HepG2 (cell line): ENCODE measurements around the gene PPP1R13B. TPM values are rescaled to one million over a fixed set of nuclear protein-coding genes. Genes with fewer than 3 reads are reported as not detected.

Experiments
- EHMT2 ChIP-seq: fragments of 200-600 bp; sonication (generic); IDR thresholded peaks from 2 replicates; pipeline ENCODE4 v1.7.0; 2017; ENCODE audit warnings: antibody characterized with exemption, low read depth, low read length, borderline replicate concordance
- GLI4 ChIP-seq: sonication (generic); formaldehyde crosslinking; IDR thresholded peaks from 2 replicates; pipeline ENCODE4 v1.5.1; 2020; ENCODE audit warnings: missing genetic modification reagents, mild to moderate bottlenecking, moderate library complexity, borderline replicate concordance
- HNRNPL ChIP-seq: fragments of 200-400 bp; formaldehyde crosslinking; IDR thresholded peaks from 2 replicates; pipeline ENCODE4 v1.6.1; 2017; ENCODE audit warnings: mild to moderate bottlenecking, low read depth, low read length
- MAFG ChIP-seq: sonication (generic); formaldehyde crosslinking; IDR thresholded peaks from 2 replicates; pipeline ENCODE4 v1.5.1; 2020; ENCODE audit warnings: mild to moderate bottlenecking, missing genetic modification reagents
- NR2F1 ChIP-seq, 2 experiments: fragments of 450-650 bp in 1 of 2; formaldehyde crosslinking in 1 of 2; IDR thresholded peaks; 2 replicates each; pipeline versions ENCODE4 v1.5.0 to v1.6.1; 2016 to 2020; ENCODE audit warnings: mild to moderate bottlenecking in 1 of 2, missing compliant biosample characterization in 1 of 2, missing genetic modification reagents in 1 of 2, moderate library complexity in 1 of 2
- ONECUT2 ChIP-seq: sonication (generic); formaldehyde crosslinking; IDR thresholded peaks from 2 replicates; pipeline ENCODE4 v1.4.0; 2020; ENCODE audit warnings: missing genetic modification reagents
- SETDB1 ChIP-seq: sonication (generic); formaldehyde crosslinking; IDR thresholded peaks from 2 replicates; pipeline ENCODE4 v1.5.1; 2020; ENCODE audit warnings: missing genetic modification reagents, mild to moderate bottlenecking, borderline replicate concordance
- SPEN ChIP-seq: sonication (generic); formaldehyde crosslinking; IDR thresholded peaks from 2 replicates; pipeline ENCODE4 v1.5.1; 2020; ENCODE audit warnings: low read depth, mild to moderate bottlenecking, missing genetic modification reagents
- SRSF4 ChIP-seq: fragments of 200-400 bp; formaldehyde crosslinking; IDR thresholded peaks from one replicate; pipeline ENCODE4 v1.6.1; 2018; ENCODE audit warnings: mild to moderate bottlenecking, low read depth, low read length, moderate library complexity; ENCODE audit not compliant: poor library complexity, severe bottlenecking
- THAP7 ChIP-seq: sonication (generic); formaldehyde crosslinking; IDR thresholded peaks from 2 replicates; pipeline ENCODE4 v1.8.1; 2023; ENCODE audit warnings: mild to moderate bottlenecking, missing genetic modification reagents
- ZNF274 ChIP-seq: sonication (generic); formaldehyde crosslinking; IDR thresholded peaks from 2 replicates; pipeline ENCODE4 v1.5.1; 2020; ENCODE audit warnings: mild to moderate bottlenecking, missing genetic modification reagents
- ZNF280B ChIP-seq: sonication (generic); formaldehyde crosslinking; IDR thresholded peaks from 2 replicates; pipeline ENCODE4 v1.5.0; 2020; ENCODE audit warnings: missing genetic modification reagents, mild to moderate bottlenecking, borderline replicate concordance
- ZNF547 ChIP-seq: sonication (generic); formaldehyde crosslinking; IDR thresholded peaks from 2 replicates; pipeline ENCODE4 v1.5.1; 2020; ENCODE audit warnings: mild to moderate bottlenecking, missing genetic modification reagents
- ZNF557 ChIP-seq: sonication (generic); formaldehyde crosslinking; IDR thresholded peaks from 2 replicates; pipeline ENCODE4 v1.4.0; 2020; ENCODE audit warnings: missing genetic modification reagents
- ZNF749 ChIP-seq: sonication (generic); formaldehyde crosslinking; IDR thresholded peaks from 2 replicates; pipeline ENCODE4 v1.8.0; 2022; ENCODE audit warnings: mild to moderate bottlenecking, missing genetic modification reagents, moderate library complexity, borderline replicate concordance
- ZSCAN25 ChIP-seq: sonication (generic); formaldehyde crosslinking; IDR thresholded peaks from 2 replicates; pipeline ENCODE4 v1.8.0; 2022; ENCODE audit warnings: mild to moderate bottlenecking, missing genetic modification reagents
- polyA plus RNA-seq, 8 experiments: library from polyadenylated mRNA; depleted of rRNA in 3 of 8; stranded (reverse) in 7 of 8; unstranded in 1 of 8; fragments of >200 nt; fragmentation: Illumina TruSeq in 4 of 8; extraction: Trizol in 4 of 8; gene quantifications; 2 replicates each; pipeline versions ENCODE4 v1.2.1 to v1.2.3, GENCODE V29; 2011 to 2016; ENCODE audit warnings: low read depth in 4 of 8, missing spikeins in 1 of 8, mixed read lengths in 1 of 8; ENCODE audit not compliant: insufficient read depth in 1 of 8
- total RNA-seq, 5 experiments: library from RNA; depleted of rRNA; stranded (reverse); fragments of >200 nt; fragmentation: Illumina TruSeq; extraction: Trizol; gene quantifications; 2 replicates each; pipeline ENCODE4 v1.2.3, GENCODE V29; 2016; ENCODE audit warnings: low read depth in 1 of 5
- TF ChIP-seq, protein P1 (sequence below): sonication (generic); formaldehyde crosslinking; IDR thresholded peaks from 2 replicates; pipeline ENCODE4 v1.4.0; 2020; ENCODE audit warnings: missing genetic modification reagents
- TF ChIP-seq, protein P2 (sequence below): sonication (generic); formaldehyde crosslinking; IDR thresholded peaks from 2 replicates; pipeline ENCODE4 v1.4.0; 2020; ENCODE audit warnings: missing genetic modification reagents

PPP1R13B gene
- total and polyA plus RNA-seq, 2 of the 13 experiments (the other 11 are each of a cell fraction or from before 2014, with no cell fraction given): 4.6 to 9.4 TPM

DNA sequence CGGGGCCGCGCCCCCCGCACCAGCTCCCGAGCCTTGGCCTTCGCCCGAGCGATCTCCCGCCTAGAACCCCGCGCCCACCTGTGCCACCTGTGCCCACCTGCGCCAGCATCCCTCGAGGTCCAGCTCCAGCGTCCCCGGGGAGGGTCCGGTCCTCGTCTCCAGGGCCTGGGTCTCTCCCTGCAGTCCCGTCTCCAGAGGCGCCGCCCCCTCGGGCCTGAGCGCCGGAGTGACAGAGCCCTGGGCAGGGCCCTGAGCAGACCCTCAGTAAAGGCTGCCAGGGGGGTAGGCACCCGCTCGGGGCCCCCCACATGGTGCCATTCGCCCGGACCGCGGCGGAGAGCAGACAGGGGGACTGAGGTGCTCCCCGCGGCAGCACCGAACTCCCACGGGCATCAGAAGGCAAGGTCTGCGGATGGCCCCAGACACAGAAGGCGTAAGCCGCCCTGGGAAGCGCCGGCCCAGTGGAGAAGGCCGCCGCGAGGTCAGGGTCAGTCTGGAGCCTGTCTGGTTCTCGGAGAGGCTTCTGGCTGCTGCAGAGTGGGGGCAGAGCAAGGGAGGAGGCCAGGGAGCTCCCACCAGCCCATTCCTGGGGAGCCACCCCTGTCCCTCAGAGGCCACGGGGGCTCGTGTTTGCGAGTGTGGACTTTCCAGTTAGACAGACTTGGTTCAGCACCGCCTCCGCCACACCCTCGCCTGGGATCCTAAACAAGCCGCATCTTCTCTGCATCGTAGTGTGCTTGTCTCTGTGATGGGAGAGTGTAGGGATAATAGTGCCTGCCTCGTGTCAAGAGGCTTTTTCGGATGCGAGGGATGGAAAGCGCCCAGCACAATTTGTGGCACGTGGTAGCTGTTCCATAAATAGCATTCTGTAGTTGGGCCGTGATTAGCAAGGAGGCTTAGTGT is 1.1 kb upstream of the PPP1R13B start (continued):
- TF ChIP-seq ZNF280B (peak; percentile 47; the same call in 1 of the 2 replicates), SPEN (CRISPR knock-in tag) (no peak), THAP7 (CRISPR knock-in tag) (0 out of 2 replicates have a peak, but pooled peaks have one; percentile 53), ZNF274 (CRISPR knock-in tag) (peak; percentile 59; the same call in 1 of the 2 replicates), ZNF557 (CRISPR knock-in tag) (no peak), MAFG (CRISPR knock-in tag) (no peak), GLI4 (CRISPR knock-in tag) (peak; percentile 59), HNRNPL (peak; percentile 95), ZNF749 (peak; percentile 69; the same call in 1 of the 2 replicates), EHMT2 (no peak), SRSF4 (no peak), NR2F1 (CRISPR knock-in tag; IDR thresholded peaks at IDR 0.05) (peak; percentile 33 to 59; a peak in 1 of 4 replicates), ZSCAN25 (CRISPR knock-in tag) (0 out of 2 replicates have a peak, but pooled peaks have one; percentile 9), SETDB1 (no peak), ZNF547 (peak; percentile 66; the same call in 1 of the 2 replicates), ONECUT2 (CRISPR knock-in tag) (no peak)
- TF ChIP-seq, protein P1, sequence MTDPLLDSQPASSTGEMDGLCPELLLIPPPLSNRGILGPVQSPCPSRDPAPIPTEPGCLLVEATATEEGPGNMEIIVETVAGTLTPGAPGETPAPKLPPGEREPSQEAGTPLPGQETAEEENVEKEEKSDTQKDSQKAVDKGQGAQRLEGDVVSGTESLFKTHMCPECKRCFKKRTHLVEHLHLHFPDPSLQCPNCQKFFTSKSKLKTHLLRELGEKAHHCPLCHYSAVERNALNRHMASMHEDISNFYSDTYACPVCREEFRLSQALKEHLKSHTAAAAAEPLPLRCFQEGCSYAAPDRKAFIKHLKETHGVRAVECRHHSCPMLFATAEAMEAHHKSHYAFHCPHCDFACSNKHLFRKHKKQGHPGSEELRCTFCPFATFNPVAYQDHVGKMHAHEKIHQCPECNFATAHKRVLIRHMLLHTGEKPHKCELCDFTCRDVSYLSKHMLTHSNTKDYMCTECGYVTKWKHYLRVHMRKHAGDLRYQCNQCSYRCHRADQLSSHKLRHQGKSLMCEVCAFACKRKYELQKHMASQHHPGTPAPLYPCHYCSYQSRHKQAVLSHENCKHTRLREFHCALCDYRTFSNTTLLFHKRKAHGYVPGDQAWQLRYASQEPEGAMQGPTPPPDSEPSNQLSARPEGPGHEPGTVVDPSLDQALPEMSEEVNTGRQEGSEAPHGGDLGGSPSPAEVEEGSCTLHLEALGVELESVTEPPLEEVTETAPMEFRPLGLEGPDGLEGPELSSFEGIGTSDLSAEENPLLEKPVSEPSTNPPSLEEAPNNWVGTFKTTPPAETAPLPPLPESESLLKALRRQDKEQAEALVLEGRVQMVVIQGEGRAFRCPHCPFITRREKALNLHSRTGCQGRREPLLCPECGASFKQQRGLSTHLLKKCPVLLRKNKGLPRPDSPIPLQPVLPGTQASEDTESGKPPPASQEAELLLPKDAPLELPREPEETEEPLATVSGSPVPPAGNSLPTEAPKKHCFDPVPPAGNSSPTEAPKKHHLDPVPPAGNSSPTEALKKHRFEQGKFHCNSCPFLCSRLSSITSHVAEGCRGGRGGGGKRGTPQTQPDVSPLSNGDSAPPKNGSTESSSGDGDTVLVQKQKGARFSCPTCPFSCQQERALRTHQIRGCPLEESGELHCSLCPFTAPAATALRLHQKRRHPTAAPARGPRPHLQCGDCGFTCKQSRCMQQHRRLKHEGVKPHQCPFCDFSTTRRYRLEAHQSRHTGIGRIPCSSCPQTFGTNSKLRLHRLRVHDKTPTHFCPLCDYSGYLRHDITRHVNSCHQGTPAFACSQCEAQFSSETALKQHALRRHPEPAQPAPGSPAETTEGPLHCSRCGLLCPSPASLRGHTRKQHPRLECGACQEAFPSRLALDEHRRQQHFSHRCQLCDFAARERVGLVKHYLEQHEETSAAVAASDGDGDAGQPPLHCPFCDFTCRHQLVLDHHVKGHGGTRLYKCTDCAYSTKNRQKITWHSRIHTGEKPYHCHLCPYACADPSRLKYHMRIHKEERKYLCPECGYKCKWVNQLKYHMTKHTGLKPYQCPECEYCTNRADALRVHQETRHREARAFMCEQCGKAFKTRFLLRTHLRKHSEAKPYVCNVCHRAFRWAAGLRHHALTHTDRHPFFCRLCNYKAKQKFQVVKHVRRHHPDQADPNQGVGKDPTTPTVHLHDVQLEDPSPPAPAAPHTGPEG (CRISPR knock-in tag): no peak
- TF ChIP-seq, protein P2, sequence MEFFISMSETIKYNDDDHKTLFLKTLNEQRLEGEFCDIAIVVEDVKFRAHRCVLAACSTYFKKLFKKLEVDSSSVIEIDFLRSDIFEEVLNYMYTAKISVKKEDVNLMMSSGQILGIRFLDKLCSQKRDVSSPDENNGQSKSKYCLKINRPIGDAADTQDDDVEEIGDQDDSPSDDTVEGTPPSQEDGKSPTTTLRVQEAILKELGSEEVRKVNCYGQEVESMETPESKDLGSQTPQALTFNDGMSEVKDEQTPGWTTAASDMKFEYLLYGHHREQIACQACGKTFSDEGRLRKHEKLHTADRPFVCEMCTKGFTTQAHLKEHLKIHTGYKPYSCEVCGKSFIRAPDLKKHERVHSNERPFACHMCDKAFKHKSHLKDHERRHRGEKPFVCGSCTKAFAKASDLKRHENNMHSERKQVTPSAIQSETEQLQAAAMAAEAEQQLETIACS (CRISPR knock-in tag): no peak
